ENCODE results near the gene TACO1.

Gene TACO1

GRCh38 chr17:63626551-63627180 lies 26.0 kb downstream of the TACO1 start:
- no peaks in the 10 kb centered on the region for H3K27me3 ChIP-seq (ENCODE audit: insufficient read depth, low read depth, severe bottlenecking)
- H3K27ac ChIP-seq: no peak overlapping the region
- TF ChIP-seq, protein P1, sequence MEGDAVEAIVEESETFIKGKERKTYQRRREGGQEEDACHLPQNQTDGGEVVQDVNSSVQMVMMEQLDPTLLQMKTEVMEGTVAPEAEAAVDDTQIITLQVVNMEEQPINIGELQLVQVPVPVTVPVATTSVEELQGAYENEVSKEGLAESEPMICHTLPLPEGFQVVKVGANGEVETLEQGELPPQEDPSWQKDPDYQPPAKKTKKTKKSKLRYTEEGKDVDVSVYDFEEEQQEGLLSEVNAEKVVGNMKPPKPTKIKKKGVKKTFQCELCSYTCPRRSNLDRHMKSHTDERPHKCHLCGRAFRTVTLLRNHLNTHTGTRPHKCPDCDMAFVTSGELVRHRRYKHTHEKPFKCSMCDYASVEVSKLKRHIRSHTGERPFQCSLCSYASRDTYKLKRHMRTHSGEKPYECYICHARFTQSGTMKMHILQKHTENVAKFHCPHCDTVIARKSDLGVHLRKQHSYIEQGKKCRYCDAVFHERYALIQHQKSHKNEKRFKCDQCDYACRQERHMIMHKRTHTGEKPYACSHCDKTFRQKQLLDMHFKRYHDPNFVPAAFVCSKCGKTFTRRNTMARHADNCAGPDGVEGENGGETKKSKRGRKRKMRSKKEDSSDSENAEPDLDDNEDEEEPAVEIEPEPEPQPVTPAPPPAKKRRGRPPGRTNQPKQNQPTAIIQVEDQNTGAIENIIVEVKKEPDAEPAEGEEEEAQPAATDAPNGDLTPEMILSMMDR (IDR thresholded peaks at IDR 0.05; ENCODE audit: low read depth, low read length): no peak
- DNase-seq: no peak
- H3K36me3 ChIP-seq: peaks cover 7% of the 10 kb centered on the region; the same call in 1 of the 2 replicates
- no peaks in the 10 kb centered on the region for H3K9me3 ChIP-seq (ENCODE audit: severe bottlenecking)
- no peak overlapping the region for H3K4me3 ChIP-seq (ENCODE audit: low read depth, low read length)

- H3K9me3 ChIP-seq (ENCODE audit: severe bottlenecking): no peaks in the 10 kb centered on the region
- DNase-seq: no peak
- H3K27me3 ChIP-seq (ENCODE audit: insufficient read depth, low read depth, severe bottlenecking): no peaks in the 10 kb centered on the region
- no peak overlapping the region for H3K27ac ChIP-seq
- peaks cover 29% of the 10 kb centered on the region for H3K36me3 ChIP-seq
- TF ChIP-seq, protein P1 (IDR thresholded peaks at IDR 0.05; ENCODE audit: low read depth, low read length): no peak
- no peak overlapping the region for H3K4me3 ChIP-seq (ENCODE audit: low read depth, low read length)
Observed at GRCh38 chr17:63629627-63630026, 28.9 kb downstream of the TACO1 start.

DNA sequence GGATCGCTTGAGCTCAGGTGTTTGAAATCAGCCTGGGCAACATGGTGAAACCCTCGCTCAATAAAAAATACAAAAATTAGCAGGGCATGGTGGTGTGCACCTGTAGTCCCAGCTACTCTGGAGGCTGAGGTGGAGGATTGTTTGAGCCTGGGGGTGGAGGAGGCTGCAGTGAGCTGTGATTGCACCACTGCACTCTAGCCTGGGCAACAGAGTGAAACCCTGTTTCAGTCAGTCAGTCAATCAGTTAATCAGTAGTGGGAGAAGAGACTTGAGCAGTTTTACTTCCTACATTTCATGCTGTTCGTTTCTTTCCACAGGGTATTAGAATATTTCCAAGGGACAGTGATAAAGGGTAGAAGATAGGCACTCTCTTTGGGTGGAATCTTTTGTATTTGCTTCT lies 30.4 kb downstream of the TACO1 start:
- peaks cover 43% of the 10 kb centered on the region for H3K36me3 ChIP-seq
- no peak overlapping the region for H3K27ac ChIP-seq
- H3K9me3 ChIP-seq (ENCODE audit: severe bottlenecking): no peaks in the 10 kb centered on the region
- DNase-seq: no peak
- TF ChIP-seq, protein P1 (IDR thresholded peaks at IDR 0.05; ENCODE audit: low read depth, low read length): no peak
- H3K4me3 ChIP-seq (ENCODE audit: low read depth, low read length): no peak overlapping the region
- no peaks in the 10 kb centered on the region for H3K27me3 ChIP-seq (ENCODE audit: insufficient read depth, low read depth, severe bottlenecking)

GRCh38 chr17:63631626-63632025 lies 30.9 kb downstream of the TACO1 start:
- TF ChIP-seq, protein P1 (IDR thresholded peaks at IDR 0.05; ENCODE audit: low read depth, low read length): no peak
- H3K36me3 ChIP-seq: peaks cover 47% of the 10 kb centered on the region
- no peaks in the 10 kb centered on the region for H3K9me3 ChIP-seq (ENCODE audit: severe bottlenecking)
- no peaks in the 10 kb centered on the region for H3K27me3 ChIP-seq (ENCODE audit: insufficient read depth, low read depth, severe bottlenecking)
- DNase-seq: no peak
- no peak overlapping the region for H3K4me3 ChIP-seq (ENCODE audit: low read depth, low read length)
- H3K27ac ChIP-seq: no peak overlapping the region

DNA sequence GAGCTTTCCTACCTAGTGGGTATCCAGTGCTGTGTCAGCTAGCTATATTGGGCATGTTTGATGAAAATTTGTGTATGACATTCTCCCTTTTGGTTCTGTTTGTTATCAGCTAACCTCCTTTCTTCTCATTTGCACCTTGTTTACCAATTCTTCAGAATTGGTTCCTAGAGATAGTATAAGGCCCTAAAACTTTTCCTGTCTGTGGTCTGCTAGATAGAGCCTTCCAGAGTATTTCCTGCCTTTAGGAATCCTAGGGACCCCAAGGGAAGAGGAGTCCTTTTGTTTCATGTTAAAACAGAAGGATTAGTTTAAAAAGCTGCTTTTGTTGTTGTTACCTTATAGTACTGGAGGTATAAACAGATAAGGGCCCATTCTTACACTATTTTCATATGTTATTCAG lies 33.0 kb downstream of the TACO1 start:
- Histone ChIP-seq H3K9me3 (ENCODE audit: severe bottlenecking) (no peaks in the 10 kb centered on the region), H3K36me3 (peaks cover 58% of the 10 kb centered on the region), H3K27ac (no peak overlapping the region), H3K27me3 (ENCODE audit: insufficient read depth, low read depth, severe bottlenecking) (no peaks in the 10 kb centered on the region), H3K4me3 (ENCODE audit: low read depth, low read length) (no peak overlapping the region)
- TF ChIP-seq, protein P1 (IDR thresholded peaks at IDR 0.05; ENCODE audit: low read depth, low read length): no peak
- no peak for DNase-seq

DNA sequence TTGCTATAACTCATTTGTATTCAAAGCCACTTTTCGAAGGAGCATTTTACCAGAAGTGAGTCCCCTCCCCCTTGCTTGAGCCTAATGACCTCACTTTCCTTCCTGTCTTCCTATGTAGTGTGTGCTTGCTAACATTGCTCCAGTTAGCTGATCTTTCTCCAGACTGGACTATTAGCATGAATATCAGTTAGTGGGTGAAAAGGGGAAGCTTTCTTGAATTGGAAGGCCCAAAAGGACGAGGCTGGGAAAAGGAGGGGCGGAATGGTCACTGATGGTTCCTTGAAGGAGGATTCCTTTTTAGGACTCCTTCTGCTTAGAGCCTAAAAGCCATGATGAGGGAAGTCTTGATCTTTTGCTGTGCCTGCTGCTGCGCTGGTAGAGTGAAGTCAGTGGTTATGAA lies 33.5 kb downstream of the TACO1 start:
- Histone ChIP-seq H3K27me3 (ENCODE audit: insufficient read depth, low read depth, severe bottlenecking) (no peaks in the 10 kb centered on the region), H3K27ac (no peak overlapping the region), H3K9me3 (ENCODE audit: severe bottlenecking) (no peaks in the 10 kb centered on the region), H3K4me3 (ENCODE audit: low read depth, low read length) (no peak overlapping the region), H3K36me3 (peaks cover 58% of the 10 kb centered on the region)
- TF ChIP-seq, protein P1 (IDR thresholded peaks at IDR 0.05; ENCODE audit: low read depth, low read length): no peak
- DNase-seq: no peak
